Mesothelial cell of epicardium (in vitro differentiated cells): Measurements from ENCODE around the gene PTS. TPM values are rescaled to one million over a fixed set of nuclear protein-coding genes. Genes with fewer than 3 reads are reported as not detected.

Experiments used
- DNase-seq, 2 experiments: peaks; one replicate each; pipeline ENCODE4 v3.0.0; 2021; ENCODE audit warnings: low spot score in 2 of 2; ENCODE audit not compliant: unreplicated experiment in 2 of 2
- H3K27ac Mint-ChIP-seq: 2 replicates; pipeline ENCODE4 v1.8.0; 2021; ENCODE audit warnings: mixed read lengths
- H3K27me3 Mint-ChIP-seq: 2 replicates; pipeline ENCODE4 v1.8.0; 2021; ENCODE audit warnings: low read depth, mixed read lengths
- H3K36me3 Mint-ChIP-seq: 2 replicates; pipeline ENCODE4 v1.8.0; 2021; ENCODE audit warnings: mixed read lengths
- H3K4me1 Mint-ChIP-seq: 2 replicates; pipeline ENCODE4 v1.8.0; 2021; ENCODE audit warnings: mixed read lengths
- H3K4me3 Mint-ChIP-seq: 2 replicates; pipeline ENCODE4 v1.8.0; 2021; ENCODE audit warnings: mild to moderate bottlenecking, moderate library complexity, mixed read lengths
- H3K9me3 Mint-ChIP-seq: 2 replicates; pipeline ENCODE4 v1.8.0; 2021; ENCODE audit warnings: mixed read lengths
- CTCF ChIP-seq: fragments of 200-600 bp; sonication (generic); IDR thresholded peaks from one replicate; pipeline ENCODE4 v1.5.0; 2021; ENCODE audit warnings: antibody characterized with exemption; ENCODE audit not compliant: unreplicated experiment
- total RNA-seq: library from RNA; stranded (reverse); gene quantifications from 3 replicates; pipeline ENCODE4 v1.2.1, GENCODE V29; 2021

PTS gene
- total RNA-seq, 1 donor from 2014 or later = 56.2 TPM

GRCh38 chr11:112248201-112248600 is 22.0 kb downstream of the PTS start:
- Mint-ChIP-seq H3K27me3 (no peaks in the 10 kb centered on the region), H3K36me3 (peaks cover 13% of the 10 kb centered on the region), H3K27ac (no peak overlapping the region), H3K9me3 (peaks cover 33% of the 10 kb centered on the region), H3K4me1 (peaks cover 8% of the 10 kb centered on the region), H3K4me3 (no peak overlapping the region)
- no peak for TF ChIP-seq CTCF
- no peak for DNase-seq

GRCh38 chr11:112249871-112250610 is 23.8 kb downstream of the PTS start:
- TF ChIP-seq CTCF = no peak
- peak overlapping the region; percentile 79 for H3K27ac Mint-ChIP-seq
- no peaks in the 10 kb centered on the region for H3K27me3 Mint-ChIP-seq
- peaks cover 8% of the 10 kb centered on the region for H3K4me1 Mint-ChIP-seq
- H3K4me3 Mint-ChIP-seq = no peak overlapping the region
- H3K9me3 Mint-ChIP-seq = peaks cover 16% of the 10 kb centered on the region
- H3K36me3 Mint-ChIP-seq = no peaks in the 10 kb centered on the region
- no peak for DNase-seq

- no peak for TF ChIP-seq CTCF
- no peaks in the 10 kb centered on the region for H3K36me3 Mint-ChIP-seq
- H3K4me3 Mint-ChIP-seq = no peak overlapping the region
- no peak for DNase-seq
- peaks cover 11% of the 10 kb centered on the region for H3K4me1 Mint-ChIP-seq
- H3K27ac Mint-ChIP-seq = no peak overlapping the region
- H3K9me3 Mint-ChIP-seq = no peaks in the 10 kb centered on the region
- no peaks in the 10 kb centered on the region for H3K27me3 Mint-ChIP-seq
Measured at GRCh38 chr11:112253605-112254242, 27.5 kb downstream of the PTS start.

- DNase-seq = no peak
- Mint-ChIP-seq H3K4me3 (no peak overlapping the region), H3K36me3 (no peaks in the 10 kb centered on the region), H3K9me3 (no peaks in the 10 kb centered on the region), H3K27me3 (no peaks in the 10 kb centered on the region), H3K27ac (no peak overlapping the region), H3K4me1 (peaks cover 10% of the 10 kb centered on the region)
- no peak for TF ChIP-seq CTCF
Measured at GRCh38 chr11:112255067-112255720, 29.0 kb downstream of the PTS start.

GRCh38 chr11:112260490-112260889 is 34.3 kb downstream of the PTS start, which contains the start of gene PLET1:
TSS of gene PLET1 (minus strand) at chr11:112260860. CDS start at chr11:112260589, 271 bp downstream.
- peaks cover 14% of the 10 kb centered on the region for H3K9me3 Mint-ChIP-seq
- DNase-seq = no peak
- H3K4me3 Mint-ChIP-seq = no peak within 1 kb of the TSS
- H3K27ac Mint-ChIP-seq = no peak within 1 kb of the TSS
- H3K4me1 Mint-ChIP-seq = peaks cover 3% of the 10 kb centered on the region
- no peaks in the 10 kb centered on the region for H3K27me3 Mint-ChIP-seq
- peaks cover 6% of the 10 kb centered on the region for H3K36me3 Mint-ChIP-seq
- no peak for TF ChIP-seq CTCF
